Posterior cingulate gyrus (tissue), 11 donors: Measurements from ENCODE around the gene THSD4.
"Not testable (repeated sequence)": the region's sequence is repeated elsewhere in the genome, so short reads cannot be mapped to it uniquely, and the experiment has no call there.

ENCODE experiments used
- DNase-seq, 10 donors: peaks; one replicate each; pipeline versions ENCODE4 v3.0.0 to v3.0.0-alpha.2; 2020 to 2021; ENCODE audit warnings: mixed read lengths in 3 of 10
- intact Hi-C: fragments of 100-400 bp; cut with DNase I; formaldehyde crosslinking; loops from one replicate; pipeline ENCODE4 v1.15.1; 2023

Gene THSD4

DNA sequence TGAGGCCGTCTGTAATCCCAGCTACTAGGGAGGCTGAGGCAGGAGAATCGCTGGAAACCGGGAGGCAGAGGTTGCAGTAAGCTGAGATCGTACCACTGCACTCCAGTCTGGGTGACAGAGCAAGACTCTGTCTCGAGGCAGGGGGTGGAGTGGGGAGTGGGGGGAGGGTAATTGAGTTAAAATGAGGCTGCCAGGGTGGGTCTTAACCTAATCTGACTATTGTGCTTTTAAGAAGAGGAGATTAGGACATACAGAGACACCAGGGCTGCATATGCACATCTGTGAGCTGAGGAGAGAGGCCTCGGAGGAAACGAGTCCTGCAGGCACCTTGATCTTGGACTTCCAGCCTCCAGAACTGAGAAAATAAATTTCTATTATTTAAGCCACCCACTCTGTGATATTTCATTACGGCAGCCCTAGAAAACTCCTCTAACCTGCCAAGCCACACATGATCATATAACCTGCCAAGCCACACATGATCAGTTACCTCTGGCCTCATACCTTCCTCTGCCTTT, 197.0 kb downstream of the THSD4 start:
- DNase-seq = no peak
- intact Hi-C loops = no loop called here

DNA sequence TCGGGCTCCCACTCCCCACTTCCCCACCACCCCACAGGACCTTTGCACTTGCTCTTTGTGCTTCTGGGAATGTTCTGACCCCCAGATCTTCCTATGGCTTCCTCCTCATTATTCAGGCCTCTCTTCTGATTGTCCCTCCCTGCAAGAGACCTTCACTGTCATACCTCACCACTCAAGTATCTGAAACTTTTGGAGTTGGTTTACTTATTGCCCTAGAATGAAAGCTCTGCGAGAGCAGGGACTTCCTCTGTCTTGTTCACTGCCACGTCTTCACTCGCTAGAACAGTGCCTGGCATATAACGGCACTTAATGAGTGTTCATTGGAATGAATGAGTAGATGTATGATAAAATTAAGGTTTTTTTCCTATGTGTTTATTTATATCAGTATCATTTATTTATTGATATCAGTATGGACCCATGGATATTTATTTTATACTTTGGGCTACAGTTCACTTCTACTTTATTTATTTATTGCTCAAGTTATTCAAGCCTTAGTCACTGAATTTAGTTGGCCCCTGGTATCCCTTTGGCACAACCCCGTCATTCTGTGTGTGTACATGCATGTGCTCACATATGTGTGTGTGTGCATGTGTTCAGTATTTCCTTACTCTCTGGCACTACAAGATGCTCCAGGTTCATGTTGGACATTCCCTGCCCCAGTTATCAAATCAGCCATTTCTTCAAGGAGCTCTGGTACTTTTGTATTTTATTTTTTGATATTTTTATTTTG, 197.6 kb downstream of the THSD4 start:
- intact Hi-C loops = no loop called here
- DNase-seq = no peak

DNA sequence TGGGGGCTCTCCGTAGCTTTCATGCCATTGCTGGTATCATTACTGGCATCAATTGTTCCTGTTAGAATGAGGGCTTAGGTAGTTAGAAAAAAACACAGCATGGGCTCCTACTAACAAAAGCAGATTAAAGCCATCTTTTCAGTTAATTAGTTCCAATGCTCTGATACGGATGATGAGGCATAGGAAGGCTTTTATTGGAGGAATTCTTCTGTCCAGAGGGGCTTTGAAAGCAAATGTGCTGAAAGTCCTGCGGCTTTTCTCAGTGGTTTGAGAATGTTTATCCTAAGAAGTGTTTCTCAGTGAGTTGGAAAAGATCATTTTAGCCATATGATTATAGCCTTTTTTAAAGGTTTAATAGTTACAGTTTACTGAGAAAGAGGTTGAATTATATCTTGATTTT, 198.5 kb downstream of the THSD4 start:
- intact Hi-C loops = no loop called here

DNA sequence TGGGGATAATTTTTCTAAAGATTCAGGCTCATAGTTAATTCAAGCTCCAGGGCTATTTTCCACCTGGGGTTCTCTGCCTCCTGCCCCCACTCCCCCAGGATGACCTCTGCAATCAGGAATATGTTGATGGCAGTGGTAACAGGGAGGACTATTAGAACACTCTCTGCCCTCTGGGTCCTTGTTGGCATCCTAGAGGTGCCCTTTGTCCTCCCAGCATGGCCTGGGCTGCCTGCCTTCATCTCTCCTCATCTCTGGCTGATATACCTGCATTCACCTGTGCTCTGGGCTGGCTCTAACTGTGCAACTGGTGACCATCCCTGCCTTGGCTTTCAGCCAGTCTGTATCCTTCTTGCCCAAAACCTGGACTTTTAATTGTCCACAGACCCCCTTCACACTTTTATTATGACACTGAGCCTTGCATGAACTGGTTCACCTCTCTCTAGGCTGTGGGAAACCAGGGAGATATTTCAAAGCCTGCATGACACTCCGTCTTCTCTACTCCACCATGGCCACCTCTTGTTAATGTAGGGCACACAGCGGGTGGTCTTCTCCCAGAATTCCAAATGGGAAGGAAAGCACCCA, 199.8 kb downstream of the THSD4 start:
- DNase-seq = no peak
- intact Hi-C loops = no loop called here

More for the DNA sequence above, 198.5 kb downstream of the THSD4 start:
- DNase-seq = no peak

DNA sequence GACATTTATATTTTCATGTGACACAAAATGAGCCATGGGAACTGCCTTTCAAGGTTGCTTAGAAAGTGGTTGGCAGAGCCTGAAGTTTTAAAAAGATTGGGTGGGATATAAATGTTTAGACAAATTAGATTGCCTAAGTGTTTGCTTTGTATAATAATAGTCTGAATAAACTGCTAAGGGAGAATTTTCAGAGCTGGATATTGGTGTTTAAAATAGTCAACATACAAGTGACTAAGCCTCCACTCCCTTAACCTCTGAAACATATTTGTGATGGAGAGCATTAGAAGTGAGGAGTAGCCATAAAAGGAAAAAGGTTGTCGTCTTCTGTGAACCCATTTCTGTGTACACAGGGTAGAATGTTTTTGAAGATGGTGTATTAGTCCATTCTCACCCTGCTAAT, 201.6 kb downstream of the THSD4 start:
- DNase-seq = no peak
- intact Hi-C loops = no loop called here

DNA sequence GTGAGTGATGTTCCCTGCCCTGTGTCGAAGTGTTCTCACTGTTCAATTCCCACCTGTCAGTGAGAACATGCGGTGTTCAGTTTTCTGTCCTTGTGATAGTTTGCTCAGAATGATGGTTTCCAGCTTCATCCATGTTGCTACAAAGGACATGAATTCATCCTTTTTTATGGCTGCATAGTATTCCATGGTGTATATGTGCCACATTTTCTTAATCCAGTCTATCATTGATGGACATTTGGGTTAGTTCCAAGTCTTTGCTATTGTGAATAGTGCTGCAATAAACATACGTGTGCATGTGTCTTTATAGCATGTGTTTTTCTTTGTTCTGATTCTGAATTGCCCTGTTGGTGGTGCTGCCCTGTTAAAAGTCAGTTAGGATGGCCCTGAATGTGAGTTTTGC, 204.2 kb downstream of the THSD4 start:
- intact Hi-C loops, DNase-seq: not testable (repeated sequence)

DNA sequence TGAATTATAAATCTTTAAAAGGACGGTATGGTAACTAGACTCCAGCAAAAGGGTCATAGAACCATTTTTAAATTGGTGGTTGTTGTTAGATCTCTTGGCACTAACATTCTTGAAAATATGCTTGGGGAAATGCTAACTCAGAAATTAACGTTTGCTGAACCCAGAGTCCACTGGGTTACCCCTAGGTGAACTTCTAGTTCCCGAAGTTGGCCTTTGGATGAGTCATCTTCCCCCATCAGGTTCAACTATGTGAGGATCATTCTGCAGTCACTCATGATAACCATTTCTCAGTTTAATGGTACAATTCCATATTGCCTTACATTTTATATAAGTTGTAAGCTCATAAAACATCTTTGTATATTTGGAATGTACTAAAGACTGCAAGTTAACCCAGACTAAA, 204.7 kb downstream of the THSD4 start:
- intact Hi-C loops = no loop called here
- no peak for DNase-seq

DNA sequence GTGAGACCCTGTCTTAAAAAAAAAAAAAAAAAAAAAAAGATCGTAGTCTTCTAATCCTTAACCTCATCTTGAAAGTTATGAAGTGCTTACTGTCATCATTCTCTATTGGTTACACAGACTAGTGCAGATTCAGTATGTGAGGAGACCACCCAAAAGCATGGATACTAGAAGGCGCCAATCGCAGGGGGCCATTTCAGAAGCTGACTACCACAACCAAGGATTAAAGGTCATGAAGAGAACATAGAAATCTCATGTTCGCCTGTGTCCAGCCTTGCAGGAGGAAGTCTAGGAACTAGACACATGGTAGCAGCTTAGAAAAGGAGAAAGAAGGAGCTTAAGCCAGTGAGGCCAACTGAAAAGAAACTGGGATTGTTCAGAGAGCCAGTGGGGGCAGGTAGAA, 207.8 kb downstream of the THSD4 start:
- intact Hi-C loops = no loop called here
- no peak for DNase-seq

DNA sequence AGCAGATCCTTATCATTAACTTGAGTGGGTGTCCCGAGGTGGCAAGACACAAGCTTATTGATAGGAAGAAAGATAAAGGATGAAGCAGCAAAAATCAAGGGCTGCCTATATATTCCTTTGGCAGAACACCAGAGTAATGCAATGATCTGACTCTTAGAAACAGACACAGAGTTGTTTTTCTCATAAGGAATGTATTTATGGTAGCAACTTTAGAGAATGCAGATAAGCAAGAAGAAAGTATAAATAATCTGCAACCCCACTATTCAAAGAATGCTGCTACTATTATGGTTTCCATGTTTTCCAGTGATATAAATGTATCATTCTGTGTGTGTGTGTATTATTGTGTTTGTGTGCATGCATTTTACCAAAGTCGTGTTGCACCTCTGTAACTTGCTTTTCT, 208.3 kb downstream of the THSD4 start:
- intact Hi-C loops = no loop called here
- no peak for DNase-seq

DNA sequence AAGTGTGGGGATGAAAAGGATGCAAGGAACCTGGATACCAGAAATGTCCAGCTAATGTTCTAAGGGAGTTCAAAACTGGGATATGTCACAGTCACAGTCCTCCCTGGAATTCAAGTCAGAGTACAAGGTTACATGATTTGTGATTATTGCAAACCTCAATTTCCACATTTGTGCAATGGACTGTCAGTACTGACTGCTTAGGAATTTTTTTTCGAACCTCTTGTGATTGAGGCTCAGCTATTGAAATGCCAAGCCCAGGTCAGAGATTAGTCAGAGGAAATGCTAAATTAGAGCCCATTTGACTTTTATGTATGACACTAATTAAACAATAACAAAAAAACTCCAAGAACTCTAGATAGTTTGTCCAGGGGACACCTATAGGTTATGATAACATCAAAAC, 210.2 kb downstream of the THSD4 start:
- intact Hi-C loops = no loop called here
- no peak for DNase-seq

DNA sequence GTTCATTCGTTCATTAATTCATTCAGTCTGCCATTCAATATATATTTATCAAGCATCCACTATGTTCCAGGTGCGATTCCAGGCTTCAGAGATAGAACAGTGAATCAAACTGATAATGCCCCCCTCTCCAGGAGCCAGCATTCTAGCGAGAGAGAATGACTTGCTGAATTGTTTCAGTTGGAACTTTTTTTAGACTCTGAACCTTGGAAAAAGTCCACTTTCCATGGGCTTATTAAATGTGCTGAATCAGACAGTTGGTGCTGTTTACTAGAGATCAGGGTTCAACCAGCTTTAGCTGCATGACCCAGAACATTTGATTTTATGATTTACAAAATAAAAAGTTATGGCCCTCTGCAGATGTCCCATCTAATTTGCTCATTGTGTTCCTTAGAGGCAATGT, 213.2 kb downstream of the THSD4 start:
- intact Hi-C loops = no loop called here

DNA sequence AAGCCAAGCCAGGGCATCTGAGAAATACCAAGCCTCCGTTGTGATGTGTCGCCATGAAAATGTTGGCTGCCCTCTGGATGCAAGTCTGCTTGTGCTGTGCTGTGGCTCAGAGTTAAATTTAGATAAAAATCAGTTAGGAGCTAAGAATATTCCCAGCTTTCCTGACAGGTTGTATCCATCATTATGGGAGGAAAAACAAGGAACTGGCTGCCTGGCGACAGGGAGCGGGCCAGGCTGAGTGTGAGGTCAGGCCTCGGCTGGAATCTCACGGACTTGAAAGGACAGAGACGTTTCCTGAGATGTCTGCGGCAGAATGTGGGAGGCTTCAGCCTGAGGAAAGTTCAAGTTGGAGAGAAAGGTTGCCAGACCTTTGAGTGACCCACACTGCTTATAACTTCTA, 213.8 kb downstream of the THSD4 start:
- no peak for DNase-seq

More for the DNA sequence above, 213.2 kb downstream of the THSD4 start:
- DNase-seq = no peak

DNA sequence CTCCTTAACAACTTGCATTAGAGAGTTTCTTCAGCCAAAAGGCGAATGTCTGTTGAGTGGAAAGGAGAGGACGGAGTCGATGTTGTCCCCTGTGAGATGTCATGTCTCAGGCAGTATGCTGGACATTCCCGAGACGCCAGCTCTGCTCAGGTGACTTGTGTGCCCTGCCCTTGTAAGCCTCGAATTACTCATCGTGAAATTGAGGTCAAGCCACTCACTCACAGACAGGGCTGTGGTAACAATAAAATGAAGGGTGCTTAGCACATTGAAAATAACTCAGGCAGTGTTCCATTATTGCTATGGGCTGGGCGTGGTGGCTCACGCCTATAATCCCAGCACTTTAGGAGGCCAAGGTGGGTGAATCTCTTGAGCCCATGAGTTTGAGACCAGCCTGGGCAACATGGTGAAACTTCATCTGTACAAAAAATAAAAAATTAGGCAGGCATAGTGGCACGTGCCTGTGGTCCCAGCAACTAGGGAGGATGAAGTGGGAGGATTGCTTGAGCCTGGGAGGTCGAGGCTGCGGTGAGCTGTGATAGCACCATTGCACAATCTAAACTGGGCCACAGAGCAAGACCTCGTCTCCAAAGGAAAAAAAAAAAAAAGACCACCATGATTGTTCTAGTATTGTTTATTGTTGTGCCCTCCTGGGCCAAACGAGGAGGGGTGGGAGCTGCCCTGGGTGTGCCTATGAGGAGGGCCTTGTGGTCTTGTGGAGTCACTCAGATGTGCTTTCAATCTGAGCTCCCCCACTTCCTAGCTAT, 214.4 kb downstream of the THSD4 start:
- DNase-seq = no peak
- intact Hi-C loops = no loop called here

More for the DNA sequence above, 213.8 kb downstream of the THSD4 start:
- intact Hi-C loops = no loop called here

DNA sequence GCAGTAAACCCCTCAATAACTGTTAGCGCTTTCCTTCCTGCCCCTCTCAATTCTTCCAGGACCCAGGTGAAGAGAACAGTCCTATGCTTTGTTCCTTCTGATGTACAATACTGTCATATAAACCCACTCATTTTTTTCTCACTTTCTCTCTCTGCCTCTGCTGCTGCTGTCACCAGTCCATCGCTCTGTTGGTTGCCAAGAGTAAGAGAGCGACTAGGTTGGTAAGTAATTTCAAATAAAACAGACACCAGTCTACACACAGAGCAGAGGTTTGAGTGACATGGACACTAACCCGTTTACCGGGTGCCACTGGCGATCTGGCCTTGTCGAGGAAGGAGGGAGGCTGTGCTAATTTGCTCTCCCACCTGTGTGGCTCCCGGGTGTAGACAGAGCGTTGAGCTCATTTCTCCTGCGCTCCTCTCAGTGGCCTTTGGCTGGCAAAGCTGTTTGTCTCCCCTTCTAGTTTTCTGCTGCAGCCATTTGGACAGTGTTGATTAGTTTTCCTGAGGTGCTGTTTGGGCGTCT, 215.4 kb downstream of the THSD4 start:
- intact Hi-C loops = no loop called here
- DNase-seq = no peak

DNA sequence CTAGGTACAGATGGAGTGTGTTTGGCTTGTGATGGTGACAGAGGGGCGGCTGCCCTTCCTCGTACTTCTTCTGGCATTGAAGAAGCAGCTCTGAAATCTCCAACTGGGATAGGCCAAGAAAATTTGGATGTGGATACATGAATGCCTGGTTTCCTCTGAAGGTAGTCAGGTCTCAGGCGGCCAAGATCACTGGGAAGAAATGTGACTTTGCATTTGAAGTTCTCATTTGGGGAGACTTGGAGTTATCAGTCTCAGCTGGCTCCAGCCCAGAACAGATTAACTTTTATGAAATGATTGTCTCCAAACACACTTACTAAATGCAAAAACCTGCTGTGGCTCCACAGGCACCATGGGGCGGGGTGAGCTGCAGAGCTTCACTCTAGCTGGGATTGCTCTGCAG, 215.9 kb downstream of the THSD4 start:
- intact Hi-C loops = no loop called here
- DNase-seq = no peak

DNA sequence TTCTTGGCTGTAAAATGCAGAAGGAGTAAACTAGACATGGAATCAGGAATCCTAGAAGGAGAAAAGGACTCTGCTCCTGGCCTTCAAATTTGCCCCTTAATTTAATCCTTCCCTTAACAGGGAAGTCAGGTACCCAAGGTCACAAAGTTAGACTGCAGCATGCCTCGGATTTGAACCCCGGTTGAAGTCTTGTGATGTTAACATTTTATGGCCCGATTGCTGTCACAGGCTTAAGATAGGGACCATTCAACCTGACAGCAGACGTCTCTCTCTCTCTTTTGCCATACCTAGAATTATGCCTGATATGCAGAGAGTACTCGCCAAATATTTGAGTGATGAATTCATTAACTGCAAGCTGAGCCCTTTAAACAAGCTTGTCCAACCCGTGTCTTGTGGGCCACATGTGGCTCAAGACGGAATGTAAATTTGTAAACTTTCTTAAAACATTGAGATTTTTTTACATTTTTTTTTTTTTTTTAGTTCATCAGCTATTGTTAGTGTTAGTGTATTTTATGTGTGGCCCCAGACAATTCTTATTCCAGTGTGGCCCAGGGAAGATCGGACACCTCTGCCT, 217.2 kb downstream of the THSD4 start:
- DNase-seq = no peak
- intact Hi-C loops = no loop called here

DNA sequence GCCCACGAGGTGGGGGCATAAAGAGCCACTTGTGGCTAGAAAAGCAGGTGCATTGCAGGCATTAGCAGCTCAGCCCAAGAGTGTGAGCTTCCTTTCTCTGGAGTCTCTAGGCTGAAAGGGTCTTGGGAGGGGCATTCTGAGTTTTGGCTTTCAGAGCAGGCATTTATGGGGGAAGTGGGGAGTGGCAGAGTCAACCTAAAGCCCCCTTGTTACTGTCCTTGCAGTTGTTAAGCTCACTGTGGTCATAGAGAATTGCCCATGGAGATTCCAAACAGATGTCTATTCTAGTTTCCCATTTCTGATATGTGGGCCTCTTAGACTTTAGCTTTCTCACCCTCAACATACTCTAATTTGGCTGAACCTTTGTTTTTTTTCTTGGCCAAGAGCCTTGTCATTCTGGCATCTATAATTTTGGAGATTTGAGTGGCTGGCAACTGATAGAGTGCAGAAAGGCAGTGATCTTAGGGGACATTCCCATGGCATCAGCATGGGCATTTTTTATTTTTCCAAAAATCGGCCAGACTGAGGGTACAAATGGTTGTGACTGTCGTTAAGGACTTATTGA, 217.9 kb downstream of the THSD4 start:
- intact Hi-C loops = no loop called here
- DNase-seq = no peak

DNA sequence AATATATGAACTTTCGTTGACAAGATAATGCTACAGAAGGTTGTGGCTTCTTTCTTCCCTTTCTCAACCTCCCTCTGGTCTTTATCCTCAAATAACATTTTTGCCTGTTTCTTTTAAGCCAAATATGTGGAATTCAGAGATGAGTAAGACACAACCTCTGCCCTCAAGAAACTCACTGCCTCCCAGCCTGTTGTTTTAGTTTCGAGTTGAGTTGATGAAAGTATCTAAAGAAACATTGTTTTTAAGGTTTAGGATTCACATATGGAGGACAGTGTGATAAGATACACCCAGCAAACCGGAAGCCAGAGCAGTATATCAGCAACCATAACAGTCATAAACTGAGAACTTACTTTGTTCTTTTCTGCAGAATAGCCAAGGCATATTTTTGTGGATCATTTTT, 218.6 kb downstream of the THSD4 start:
- intact Hi-C loops = no loop called here
- DNase-seq = no peak

DNA sequence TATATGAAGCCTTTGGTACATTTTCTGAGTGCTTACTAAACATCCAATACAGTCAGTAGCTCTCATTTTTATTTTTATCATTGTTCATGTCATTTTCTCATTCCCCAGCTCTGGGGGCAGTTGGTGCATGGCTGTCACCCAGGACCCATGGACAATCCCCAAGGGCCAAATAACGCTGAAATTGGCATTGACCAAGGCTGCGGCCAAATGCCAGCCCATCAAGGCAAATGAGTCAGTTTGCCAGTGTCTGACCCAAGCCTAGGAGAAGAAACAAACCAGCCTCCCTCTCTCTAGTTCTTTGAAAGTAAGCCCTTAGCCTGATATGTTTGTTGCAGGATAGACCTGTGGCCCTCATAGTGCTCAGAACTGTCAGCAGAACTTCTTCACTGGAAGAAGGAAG, 219.2 kb downstream of the THSD4 start:
- intact Hi-C loops = no loop called here
- no peak for DNase-seq

DNA sequence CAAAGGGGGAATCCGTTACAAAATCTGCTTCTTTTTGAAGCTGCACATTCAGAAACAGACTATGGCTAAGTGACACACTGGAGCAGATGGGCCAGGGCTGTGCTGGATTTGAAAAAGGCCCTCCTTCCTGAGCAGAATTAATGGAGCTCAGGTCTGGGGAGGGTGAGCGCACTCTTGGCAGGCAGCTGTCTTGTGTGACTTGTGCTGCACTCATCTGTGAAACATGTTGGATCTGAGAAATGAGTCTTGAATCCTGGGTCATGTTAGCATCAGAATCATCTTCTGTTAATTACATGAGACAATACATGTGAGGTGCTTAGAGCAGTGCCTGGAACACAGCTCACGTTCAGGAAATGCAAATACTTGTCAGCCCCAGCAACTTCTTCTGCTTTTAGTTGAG, 219.6 kb downstream of the THSD4 start:
- intact Hi-C loops = no loop called here
- DNase-seq = no peak

DNA sequence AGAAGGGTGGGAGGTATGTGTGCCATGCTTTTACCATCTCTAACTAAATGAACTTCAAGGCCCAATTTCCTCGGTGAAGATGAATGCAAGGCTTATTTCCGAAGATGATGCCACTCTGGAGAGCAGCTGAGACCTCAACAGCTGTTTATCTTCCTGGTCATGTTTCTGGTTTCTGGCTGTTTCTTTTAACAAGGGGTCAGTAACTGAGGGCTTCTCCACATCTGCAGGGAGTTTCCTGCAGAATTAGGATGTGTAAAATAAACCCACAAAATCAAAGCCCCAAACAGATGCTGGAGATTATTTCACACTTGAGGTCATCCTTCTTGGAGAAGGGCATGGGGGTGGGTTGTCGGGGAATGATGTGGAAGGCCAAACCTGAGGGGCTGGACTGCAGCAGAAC, 220.3 kb downstream of the THSD4 start:
- intact Hi-C loops = no loop called here
- no peak for DNase-seq
